Neural cell (in vitro differentiated cells): ENCODE measurements around the gene PP2D1. TPM values are rescaled to one million over a fixed set of nuclear protein-coding genes. Genes with fewer than 3 reads are reported as not detected.
A peak's percentile ranks its signal among the peaks of the same experiment; 100 is the strongest.

Source experiments
- H2AFZ ChIP-seq: fragments of 200-600, 300-800 bp; sonication (generic), shearing (Covaris generic); 2 replicates; pipeline ENCODE4 v1.6.0; 2014; ENCODE audit warnings: low read depth, mild to moderate bottlenecking, antibody characterized with exemption, low read length, moderate library complexity
- H3F3A ChIP-seq: fragments of 200-600 bp; shearing (Covaris generic); 2 replicates; pipeline ENCODE4 v1.6.1; 2016; ENCODE audit warnings: mild to moderate bottlenecking, moderate library complexity, mixed read lengths, antibody characterized with exemption, low read length; ENCODE audit not compliant: insufficient read depth, poor library complexity, severe bottlenecking
- H3K27ac ChIP-seq: fragments of 200-600, 300-800 bp; sonication (generic), shearing (Covaris generic); 2 replicates; pipeline ENCODE4 v1.5.1; 2014; ENCODE audit warnings: mild to moderate bottlenecking, low read length, moderate library complexity
- H3K27me3 ChIP-seq: fragments of 300-800, 200-600 bp; sonication (generic), shearing (Covaris generic); 2 replicates; pipeline ENCODE4 v1.6.0; 2014; ENCODE audit warnings: mild to moderate bottlenecking, low read depth, low read length, moderate library complexity; ENCODE audit not compliant: insufficient read depth
- H3K36me3 ChIP-seq: fragments of 300-800, 200-600 bp; sonication (generic), shearing (Covaris generic); 2 replicates; pipeline ENCODE4 v1.5.1; 2014; ENCODE audit warnings: mild to moderate bottlenecking, antibody characterized with exemption, low read length, moderate library complexity; ENCODE audit not compliant: insufficient read depth
- H3K4me2 ChIP-seq: fragments of 300-800, 200-600 bp; sonication (generic), shearing (Covaris generic); 2 replicates; pipeline ENCODE4 v1.6.0; 2014; ENCODE audit warnings: mild to moderate bottlenecking, low read length
- H3K4me3 ChIP-seq: fragments of 300-800, 200-600 bp; sonication (generic), shearing (Covaris generic); 2 replicates; pipeline ENCODE4 v1.5.1; 2014; ENCODE audit warnings: mild to moderate bottlenecking, low read length, moderate library complexity
- H3K79me2 ChIP-seq: fragments of 200-600 bp; shearing (Covaris generic); replicated peaks from 2 replicates; pipeline ENCODE4 v1.6.0; 2014; ENCODE audit warnings: mild to moderate bottlenecking, low read length, moderate library complexity; ENCODE audit not compliant: insufficient read depth
- H3K9ac ChIP-seq: fragments of 300-800, 200-600 bp; sonication (generic), shearing (Covaris generic); 2 replicates; pipeline ENCODE4 v1.6.1; 2016; ENCODE audit warnings: mild to moderate bottlenecking, low read length, mixed read lengths
- H3K9me2 ChIP-seq: fragments of 200-600 bp; shearing (Covaris generic); 2 replicates; pipeline ENCODE4 v1.6.1; 2016; ENCODE audit warnings: mild to moderate bottlenecking, low read length, mixed read lengths; ENCODE audit not compliant: insufficient read depth
- H3K9me3 ChIP-seq: fragments of 200-600, 300-800 bp; sonication (generic), shearing (Covaris generic); 2 replicates; pipeline ENCODE4 v1.6.1; 2016; ENCODE audit warnings: mild to moderate bottlenecking, mixed run types, low read length, moderate library complexity, mixed read lengths
- H4K20me1 ChIP-seq: fragments of 200-600 bp; shearing (Covaris generic); 2 replicates; pipeline ENCODE4 v1.6.1; 2016; ENCODE audit warnings: mild to moderate bottlenecking, mixed run types; ENCODE audit not compliant: insufficient read depth
- EZH2 ChIP-seq: fragments of 200-600, 300-800 bp; shearing (Covaris generic), sonication (generic); IDR thresholded peaks from 2 replicates; pipeline ENCODE4 v1.6.1; 2014; ENCODE audit warnings: antibody characterized with exemption, low read length, borderline replicate concordance, mild to moderate bottlenecking; ENCODE audit not compliant: insufficient read depth, poor library complexity, severe bottlenecking
- MXI1 ChIP-seq: fragments of 450-650 bp; conservative IDR thresholded peaks from 2 replicates; pipeline ENCODE4 v1.6.1; 2014; ENCODE audit warnings: antibody characterized with exemption, mild to moderate bottlenecking; ENCODE audit not compliant: poor library complexity, severe bottlenecking
- POLR2AphosphoS5 ChIP-seq: IDR thresholded peaks from 2 replicates; pipeline ENCODE4 v1.6.1; 2012
- RAD21 ChIP-seq: fragments of 450-650 bp; conservative IDR thresholded peaks from 2 replicates; pipeline ENCODE4 v1.6.1; 2014; ENCODE audit warnings: antibody characterized with exemption, mild to moderate bottlenecking, moderate library complexity
- SMC3 ChIP-seq: fragments of 450-650 bp; conservative IDR thresholded peaks from 2 replicates; pipeline ENCODE4 v1.6.1; 2014; ENCODE audit warnings: antibody characterized with exemption, mild to moderate bottlenecking, moderate library complexity; ENCODE audit not compliant: poor library complexity
- TAF1 ChIP-seq: IDR thresholded peaks from 2 replicates; pipeline ENCODE4 v1.6.1; 2012; ENCODE audit warnings: low read depth
- polyA plus RNA-seq: library from polyadenylated mRNA; depleted of rRNA; stranded (reverse); fragments of >200 nt; gene quantifications from 2 replicates; pipeline ENCODE4 v1.2.3, GENCODE V29; 2014
- TF ChIP-seq, protein P1 (sequence below): IDR thresholded peaks from 2 replicates; pipeline ENCODE4 v1.6.1; 2012; ENCODE audit warnings: borderline replicate concordance
- TF ChIP-seq, protein P2 (sequence below): fragments of 450-650 bp; IDR thresholded peaks from 2 replicates; pipeline ENCODE4 v1.5.1; 2014; ENCODE audit warnings: antibody characterized with exemption, mild to moderate bottlenecking, moderate library complexity; ENCODE audit not compliant: poor library complexity, severe bottlenecking

Gene PP2D1
- polyA plus RNA-seq, 1 donor from 2014 or later, result not detected

DNA sequence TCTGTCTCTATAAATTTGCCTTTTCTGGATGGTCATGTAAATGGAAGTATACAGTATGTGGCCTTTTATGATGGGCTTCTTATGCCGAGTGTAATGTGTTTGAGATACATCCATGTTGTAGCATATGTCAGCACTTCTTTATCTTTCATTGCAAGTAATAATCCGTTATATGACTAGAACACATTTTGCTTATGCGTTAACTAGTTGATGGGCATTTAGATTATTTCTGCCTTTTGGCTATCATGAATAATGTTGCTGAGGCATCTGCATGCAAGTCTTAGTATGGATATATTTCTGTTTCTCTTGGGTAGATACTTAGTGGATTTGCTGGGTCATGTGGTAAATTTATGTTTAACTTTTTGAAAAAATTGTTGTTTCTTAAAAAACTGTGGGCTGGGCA, 47.9 kb upstream of the PP2D1 start:
- H3K9me2 ChIP-seq, result no peaks in the 10 kb centered on the region
- H3K36me3 ChIP-seq, result no peaks in the 10 kb centered on the region
- TF ChIP-seq MXI1, result no peak
- TF ChIP-seq, protein P1, sequence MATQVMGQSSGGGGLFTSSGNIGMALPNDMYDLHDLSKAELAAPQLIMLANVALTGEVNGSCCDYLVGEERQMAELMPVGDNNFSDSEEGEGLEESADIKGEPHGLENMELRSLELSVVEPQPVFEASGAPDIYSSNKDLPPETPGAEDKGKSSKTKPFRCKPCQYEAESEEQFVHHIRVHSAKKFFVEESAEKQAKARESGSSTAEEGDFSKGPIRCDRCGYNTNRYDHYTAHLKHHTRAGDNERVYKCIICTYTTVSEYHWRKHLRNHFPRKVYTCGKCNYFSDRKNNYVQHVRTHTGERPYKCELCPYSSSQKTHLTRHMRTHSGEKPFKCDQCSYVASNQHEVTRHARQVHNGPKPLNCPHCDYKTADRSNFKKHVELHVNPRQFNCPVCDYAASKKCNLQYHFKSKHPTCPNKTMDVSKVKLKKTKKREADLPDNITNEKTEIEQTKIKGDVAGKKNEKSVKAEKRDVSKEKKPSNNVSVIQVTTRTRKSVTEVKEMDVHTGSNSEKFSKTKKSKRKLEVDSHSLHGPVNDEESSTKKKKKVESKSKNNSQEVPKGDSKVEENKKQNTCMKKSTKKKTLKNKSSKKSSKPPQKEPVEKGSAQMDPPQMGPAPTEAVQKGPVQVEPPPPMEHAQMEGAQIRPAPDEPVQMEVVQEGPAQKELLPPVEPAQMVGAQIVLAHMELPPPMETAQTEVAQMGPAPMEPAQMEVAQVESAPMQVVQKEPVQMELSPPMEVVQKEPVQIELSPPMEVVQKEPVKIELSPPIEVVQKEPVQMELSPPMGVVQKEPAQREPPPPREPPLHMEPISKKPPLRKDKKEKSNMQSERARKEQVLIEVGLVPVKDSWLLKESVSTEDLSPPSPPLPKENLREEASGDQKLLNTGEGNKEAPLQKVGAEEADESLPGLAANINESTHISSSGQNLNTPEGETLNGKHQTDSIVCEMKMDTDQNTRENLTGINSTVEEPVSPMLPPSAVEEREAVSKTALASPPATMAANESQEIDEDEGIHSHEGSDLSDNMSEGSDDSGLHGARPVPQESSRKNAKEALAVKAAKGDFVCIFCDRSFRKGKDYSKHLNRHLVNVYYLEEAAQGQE, result no peak
- no peak for TF ChIP-seq SMC3
- TF ChIP-seq RAD21, result no peak
- H2AFZ ChIP-seq, result no peak overlapping the region
- H3K4me2 ChIP-seq, result no peak overlapping the region
- H3F3A ChIP-seq, result no peaks in the 10 kb centered on the region
- H3K27ac ChIP-seq, result no peak overlapping the region
- H3K4me3 ChIP-seq, result no peak overlapping the region
- no peaks in the 10 kb centered on the region for H4K20me1 ChIP-seq
- H3K27me3 ChIP-seq, result no peaks in the 10 kb centered on the region
- peaks cover 7% of the 10 kb centered on the region for H3K79me2 ChIP-seq
- H3K9me3 ChIP-seq, result no peaks in the 10 kb centered on the region
- no peak overlapping the region for H3K9ac ChIP-seq

DNA sequence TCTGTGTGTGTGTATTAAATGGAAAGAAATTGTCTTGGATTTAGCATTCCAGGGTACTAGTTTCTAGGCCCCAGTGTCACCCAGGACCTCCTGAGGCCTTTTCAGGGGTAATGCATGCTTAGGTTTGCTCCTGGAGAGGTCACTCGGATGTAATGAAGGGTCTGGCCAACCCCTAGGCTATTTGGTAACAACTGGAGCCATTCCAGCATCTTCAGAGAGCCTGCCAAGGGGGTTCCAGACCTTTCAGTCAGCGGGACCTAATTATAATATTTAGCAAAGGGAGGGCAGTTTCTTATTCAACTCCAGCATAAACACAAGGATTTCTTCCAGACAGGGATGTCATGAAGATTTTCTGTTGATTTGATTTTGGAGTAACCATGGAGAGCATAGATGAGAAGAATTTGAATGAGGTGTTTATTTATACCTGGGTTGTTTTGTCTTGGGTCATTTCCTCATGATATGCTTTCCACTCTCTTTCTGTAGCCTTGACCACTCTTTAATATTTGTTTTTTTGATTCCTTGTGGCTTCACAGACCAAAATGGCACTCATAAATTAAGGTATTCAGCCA, 45.6 kb upstream of the PP2D1 start:
- no peak for TF ChIP-seq TAF1
- no peak for TF ChIP-seq RAD21
- TF ChIP-seq, protein P1, result peak; percentile 26
- TF ChIP-seq, protein P2, sequence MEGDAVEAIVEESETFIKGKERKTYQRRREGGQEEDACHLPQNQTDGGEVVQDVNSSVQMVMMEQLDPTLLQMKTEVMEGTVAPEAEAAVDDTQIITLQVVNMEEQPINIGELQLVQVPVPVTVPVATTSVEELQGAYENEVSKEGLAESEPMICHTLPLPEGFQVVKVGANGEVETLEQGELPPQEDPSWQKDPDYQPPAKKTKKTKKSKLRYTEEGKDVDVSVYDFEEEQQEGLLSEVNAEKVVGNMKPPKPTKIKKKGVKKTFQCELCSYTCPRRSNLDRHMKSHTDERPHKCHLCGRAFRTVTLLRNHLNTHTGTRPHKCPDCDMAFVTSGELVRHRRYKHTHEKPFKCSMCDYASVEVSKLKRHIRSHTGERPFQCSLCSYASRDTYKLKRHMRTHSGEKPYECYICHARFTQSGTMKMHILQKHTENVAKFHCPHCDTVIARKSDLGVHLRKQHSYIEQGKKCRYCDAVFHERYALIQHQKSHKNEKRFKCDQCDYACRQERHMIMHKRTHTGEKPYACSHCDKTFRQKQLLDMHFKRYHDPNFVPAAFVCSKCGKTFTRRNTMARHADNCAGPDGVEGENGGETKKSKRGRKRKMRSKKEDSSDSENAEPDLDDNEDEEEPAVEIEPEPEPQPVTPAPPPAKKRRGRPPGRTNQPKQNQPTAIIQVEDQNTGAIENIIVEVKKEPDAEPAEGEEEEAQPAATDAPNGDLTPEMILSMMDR, result no peak
- no peak for TF ChIP-seq EZH2
- no peak for TF ChIP-seq POLR2AphosphoS5
- TF ChIP-seq SMC3, result no peak
- no peak for TF ChIP-seq MXI1
- no peak overlapping the region for H3K4me2 ChIP-seq
- no peaks in the 10 kb centered on the region for H3F3A ChIP-seq
- no peak overlapping the region for H2AFZ ChIP-seq
- H4K20me1 ChIP-seq, result no peaks in the 10 kb centered on the region
- H3K27ac ChIP-seq, result peak overlapping the region; percentile 26
- H3K4me3 ChIP-seq, result peak overlapping the region; percentile 16
- H3K9me3 ChIP-seq, result no peaks in the 10 kb centered on the region
- no peaks in the 10 kb centered on the region for H3K27me3 ChIP-seq
- no peaks in the 10 kb centered on the region for H3K36me3 ChIP-seq
- H3K79me2 ChIP-seq, result peaks cover 7% of the 10 kb centered on the region
- no peaks in the 10 kb centered on the region for H3K9me2 ChIP-seq
- H3K9ac ChIP-seq, result no peak overlapping the region
